ENCODE measurements around the gene KANSL1.

DNA sequence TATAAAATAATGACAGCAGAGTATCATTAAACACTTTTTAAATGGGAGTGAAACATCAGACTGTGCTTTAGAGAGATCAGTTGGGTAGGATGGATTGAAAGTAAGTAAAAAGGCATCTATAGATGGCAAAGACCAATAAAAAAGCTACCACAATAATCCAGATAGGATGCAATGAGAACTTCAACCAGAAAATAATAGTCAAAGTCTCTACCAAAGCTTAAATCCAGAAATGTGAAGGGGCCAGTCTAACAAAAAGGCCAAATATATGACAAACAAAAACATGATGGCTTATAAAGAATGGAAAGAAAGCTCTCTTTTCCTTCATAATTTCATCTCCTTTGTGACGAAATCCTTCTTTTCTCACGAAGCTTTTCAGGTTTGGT, 12.3 kb downstream of the KANSL1 start:
- TF ChIP-seq, protein P1, sequence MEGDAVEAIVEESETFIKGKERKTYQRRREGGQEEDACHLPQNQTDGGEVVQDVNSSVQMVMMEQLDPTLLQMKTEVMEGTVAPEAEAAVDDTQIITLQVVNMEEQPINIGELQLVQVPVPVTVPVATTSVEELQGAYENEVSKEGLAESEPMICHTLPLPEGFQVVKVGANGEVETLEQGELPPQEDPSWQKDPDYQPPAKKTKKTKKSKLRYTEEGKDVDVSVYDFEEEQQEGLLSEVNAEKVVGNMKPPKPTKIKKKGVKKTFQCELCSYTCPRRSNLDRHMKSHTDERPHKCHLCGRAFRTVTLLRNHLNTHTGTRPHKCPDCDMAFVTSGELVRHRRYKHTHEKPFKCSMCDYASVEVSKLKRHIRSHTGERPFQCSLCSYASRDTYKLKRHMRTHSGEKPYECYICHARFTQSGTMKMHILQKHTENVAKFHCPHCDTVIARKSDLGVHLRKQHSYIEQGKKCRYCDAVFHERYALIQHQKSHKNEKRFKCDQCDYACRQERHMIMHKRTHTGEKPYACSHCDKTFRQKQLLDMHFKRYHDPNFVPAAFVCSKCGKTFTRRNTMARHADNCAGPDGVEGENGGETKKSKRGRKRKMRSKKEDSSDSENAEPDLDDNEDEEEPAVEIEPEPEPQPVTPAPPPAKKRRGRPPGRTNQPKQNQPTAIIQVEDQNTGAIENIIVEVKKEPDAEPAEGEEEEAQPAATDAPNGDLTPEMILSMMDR (IDR thresholded peaks at IDR 0.05; ENCODE audit: poor library complexity) = no peak
- TF ChIP-seq EZH2 (IDR thresholded peaks at IDR 0.05; ENCODE audit: borderline replicate concordance) (no peak), EZH2phosphoT487 (IDR thresholded peaks at IDR 0.05; ENCODE audit: low read depth, severe bottlenecking, unreplicated experiment) (no peak)

All from hepatocyte (in vitro differentiated cells).